Measurements from ENCODE around the gene MOB3B.

The MOB3B gene

GRCh38 chr9:27338527-27338903 lies 191.1 kb downstream of the MOB3B start:
- no peak for DNase-seq (ENCODE audit: low read depth)

GRCh38 chr9:27337833-27338526 lies 191.6 kb downstream of the MOB3B start:
- no peak for DNase-seq (ENCODE audit: low read depth)

GRCh38 chr9:27337236-27337635 lies 192.4 kb downstream of the MOB3B start:
- DNase-seq (ENCODE audit: low read depth), result no peak

GRCh38 chr9:27336829-27337228 lies 192.8 kb downstream of the MOB3B start:
- no peak for DNase-seq (ENCODE audit: low read depth)

GRCh38 chr9:27336126-27336525 lies 193.5 kb downstream of the MOB3B start:
- no peak for DNase-seq (ENCODE audit: low read depth)

GRCh38 chr9:27335075-27335474 lies 194.5 kb downstream of the MOB3B start:
- no peak for DNase-seq (ENCODE audit: low read depth)

- DNase-seq (ENCODE audit: low read depth), result peak; percentile 39
Measured at GRCh38 chr9:27333241-27334052, 196.2 kb downstream of the MOB3B start.

GRCh38 chr9:27331393-27331792 lies 198.2 kb downstream of the MOB3B start:
- no peak for DNase-seq (ENCODE audit: low read depth)

- no peak for DNase-seq (ENCODE audit: low read depth)
Measured at GRCh38 chr9:27329291-27329690, 200.3 kb downstream of the MOB3B start.

GRCh38 chr9:27328483-27328882 lies 201.1 kb downstream of the MOB3B start:
- DNase-seq (ENCODE audit: low read depth), result no peak

- no peak for DNase-seq (ENCODE audit: low read depth)
Measured at GRCh38 chr9:27311184-27311583, 218.4 kb downstream of the MOB3B start.

- no peak for DNase-seq (ENCODE audit: low read depth)
Measured at GRCh38 chr9:27310582-27310981, 219.0 kb downstream of the MOB3B start.

GRCh38 chr9:27308691-27309390 lies 220.8 kb downstream of the MOB3B start:
- no peak for DNase-seq (ENCODE audit: low read depth)

- DNase-seq (ENCODE audit: low read depth), result no peak
Measured at GRCh38 chr9:27304521-27304920, 225.1 kb downstream of the MOB3B start.

GRCh38 chr9:27303219-27303618 lies 226.4 kb downstream of the MOB3B start:
- DNase-seq (ENCODE audit: low read depth), result no peak

- DNase-seq (ENCODE audit: low read depth), result no peak
Measured at GRCh38 chr9:27297050-27297449, 232.6 kb downstream of the MOB3B start, which contains the start of gene EQTN. EQTN (minus strand) TSS chr9:27297150; CDS start chr9:27297055, 95 bp downstream.

- DNase-seq (ENCODE audit: low read depth), result no peak
Measured at GRCh38 chr9:27293996-27294395, 235.6 kb downstream of the MOB3B start.

GRCh38 chr9:27292659-27293405 lies 236.8 kb downstream of the MOB3B start:
- DNase-seq (ENCODE audit: low read depth), result no peak

- DNase-seq (ENCODE audit: low read depth), result no peak
Measured at GRCh38 chr9:27291292-27291691, 238.3 kb downstream of the MOB3B start.

- no peak for DNase-seq (ENCODE audit: low read depth)
Measured at GRCh38 chr9:27282269-27282668, 247.3 kb downstream of the MOB3B start.

GRCh38 chr9:27280860-27281259 lies 248.8 kb downstream of the MOB3B start:
- DNase-seq (ENCODE audit: low read depth), result no peak

GRCh38 chr9:27280249-27280648 lies 249.4 kb downstream of the MOB3B start:
- DNase-seq (ENCODE audit: low read depth), result no peak
